Activated CD4-positive, alpha-beta T cell treated with anti-CD3 and anti-CD28 coated beads, Interleukin-2, amount 50 U/mL, for 24 hours (primary cell): Measurements from ENCODE around the gene VIPAS39.
"Not testable (repeated sequence)": the region's sequence is repeated elsewhere in the genome, so short reads cannot be mapped to it uniquely, and the experiment has no call there.

ENCODE experiments used
- DNase-seq, 2 donors: peaks; one replicate each; pipeline ENCODE4 v3.0.0-alpha.2; 2020; ENCODE audit warnings: low read depth in 1 of 2, low spot score in 1 of 2

Gene VIPAS39

GRCh38 chr14:77470224-77470870 is 12.9 kb upstream of the VIPAS39 start:
- DNase-seq, result no peak

GRCh38 chr14:77469539-77469938 is 12.1 kb upstream of the VIPAS39 start:
- DNase-seq, result no peak

- DNase-seq, result no peak
Observed at GRCh38 chr14:77469067-77469505, 11.7 kb upstream of the VIPAS39 start.

GRCh38 chr14:77467801-77468200 is 10.4 kb upstream of the VIPAS39 start:
- no peak for DNase-seq

GRCh38 chr14:77459072-77459723 is 1.8 kb upstream of the VIPAS39 start:
- DNase-seq, result peak; percentile 9 to 48

GRCh38 chr14:77458249-77458950 is 999 bp upstream of the VIPAS39 start:
- peak; percentile 12 to 14 for DNase-seq

GRCh38 chr14:77457115-77457521 is 283 bp downstream of the VIPAS39 start:
- no peak for DNase-seq

GRCh38 chr14:77455966-77456640 is 1.3 kb downstream of the VIPAS39 start:
- DNase-seq, result no peak

- DNase-seq, result no peak
Observed at GRCh38 chr14:77442196-77442595, 15.2 kb downstream of the VIPAS39 start.

- DNase-seq, result no peak
Observed at GRCh38 chr14:77439861-77440260, 17.5 kb downstream of the VIPAS39 start.

- no peak for DNase-seq
Observed at GRCh38 chr14:77438596-77438995, 18.8 kb downstream of the VIPAS39 start.

GRCh38 chr14:77436042-77436441 is 21.4 kb downstream of the VIPAS39 start:
- no peak for DNase-seq

- DNase-seq, result no peak
Observed at GRCh38 chr14:77426396-77426795, 31.0 kb downstream of the VIPAS39 start.

- DNase-seq, result no peak
Observed at GRCh38 chr14:77424862-77425261, 32.5 kb downstream of the VIPAS39 start.

GRCh38 chr14:77423423-77423822 is 34.0 kb downstream of the VIPAS39 start, which contains the start of gene NOXRED1:
TSS of gene NOXRED1 (minus strand) at chr14:77423523. CDS start at chr14:77422889, 634 bp downstream.
- DNase-seq, result no peak

GRCh38 chr14:77421201-77421600 is 36.2 kb downstream of the VIPAS39 start:
- no peak for DNase-seq

GRCh38 chr14:77416836-77417235 is 40.6 kb downstream of the VIPAS39 start:
- no peak for DNase-seq

- DNase-seq, result not testable (repeated sequence)
Observed at GRCh38 chr14:77416098-77416497, 41.3 kb downstream of the VIPAS39 start.

GRCh38 chr14:77415403-77416030 is 41.9 kb downstream of the VIPAS39 start:
- DNase-seq, result not testable (repeated sequence)

GRCh38 chr14:77409131-77409533 is 48.3 kb downstream of the VIPAS39 start:
- no peak for DNase-seq

GRCh38 chr14:77407158-77407557 is 50.2 kb downstream of the VIPAS39 start:
- no peak for DNase-seq
